Activated CD4-positive, alpha-beta T cell treated with anti-CD3 and anti-CD28 coated beads for 36 hours (primary cell): ENCODE measurements around the gene PRIM2. TPM values are rescaled to one million over a fixed set of nuclear protein-coding genes. Genes with fewer than 3 reads are reported as not detected.
"Not testable (repeated sequence)": the region's sequence is repeated elsewhere in the genome, so short reads cannot be mapped to it uniquely, and the experiment has no call there.

Experiments
- ATAC-seq: fragments of 200-7000 bp; cut with Tn5 transposase; one replicate; pipeline ENCODE4 v1.10.0; 2021; ENCODE audit warnings: mild to moderate bottlenecking, moderate library complexity
- CTCF ChIA-PET: fragments of 350-600 bp; sonication (Branson Sonifier 250); formaldehyde crosslinking; loops from one replicate; lab custom pipeline; 2021; ENCODE audit warnings: antibody characterized with exemption; lab: Charles Lee
- POLR2A ChIA-PET: fragments of 350-600 bp; sonication (Branson Sonifier 250); formaldehyde crosslinking; loops from one replicate; lab custom pipeline; 2021; ENCODE audit warnings: antibody characterized with exemption, inconsistent platforms; lab: Charles Lee
- DNase-seq: peaks from one replicate; pipeline ENCODE4 v3.0.0-alpha.2; 2020
- H3K27ac Mint-ChIP-seq: one replicate; pipeline ENCODE4 v1.8.0; 2021; ENCODE audit warnings: mixed read lengths
- H3K27me3 Mint-ChIP-seq: one replicate; pipeline ENCODE4 v1.8.0; 2021; ENCODE audit warnings: mixed read lengths
- H3K36me3 Mint-ChIP-seq: one replicate; pipeline ENCODE4 v1.8.0; 2021; ENCODE audit warnings: low read depth, mixed read lengths
- H3K4me1 Mint-ChIP-seq: one replicate; pipeline ENCODE4 v1.8.0; 2021; ENCODE audit warnings: mixed read lengths
- H3K4me3 Mint-ChIP-seq: one replicate; pipeline ENCODE4 v1.8.0; 2021; ENCODE audit warnings: mild to moderate bottlenecking, moderate library complexity, mixed read lengths
- H3K9me3 Mint-ChIP-seq: one replicate; pipeline ENCODE4 v1.8.0; 2021; ENCODE audit warnings: low read depth, mixed read lengths
- intact Hi-C, 2 experiments: fragments of 100-400 bp; cut with DNase I in 1 of 2; cut with micrococcal nuclease in 1 of 2; formaldehyde crosslinking; loops; one replicate each; pipeline versions ENCODE4 v1.14.2 to v1.15.1; 2022 to 2024; cut with DNase I, micrococcal nuclease
- total RNA-seq, 2 experiments: library from RNA; stranded (reverse); gene quantifications; one replicate each; pipeline ENCODE4 v1.2.3, GENCODE V29; 2021

The PRIM2 gene
- total RNA-seq, 2 experiments from 2014 or later = 36.4 to 42.3 TPM

DNA sequence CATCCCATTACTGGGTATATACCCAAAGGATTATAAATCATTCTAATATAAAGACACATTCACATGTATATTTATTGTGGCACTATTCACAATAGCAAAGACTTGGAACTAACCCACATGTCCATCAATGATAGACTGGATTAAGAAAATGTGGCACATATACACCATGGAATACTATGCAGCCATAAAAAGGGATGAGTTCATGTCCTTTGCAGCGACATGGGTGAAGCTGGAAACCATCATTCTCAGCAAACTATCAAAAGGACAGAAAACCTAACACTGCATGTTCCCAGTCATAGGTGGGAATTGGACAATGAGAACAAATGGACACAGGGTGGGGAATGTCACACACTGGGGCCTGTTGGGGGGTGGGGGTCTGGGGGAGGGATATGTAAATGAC is 24.0 kb upstream of the PRIM2 start:
- H3K4me1 Mint-ChIP-seq, H3K4me3 Mint-ChIP-seq, POLR2A ChIA-PET, H3K27ac Mint-ChIP-seq, CTCF ChIA-PET, ATAC-seq, H3K9me3 Mint-ChIP-seq, intact Hi-C loops, DNase-seq, H3K36me3 Mint-ChIP-seq: not testable (repeated sequence)
- H3K27me3 Mint-ChIP-seq = peaks cover 15% of the 10 kb centered on the region

DNA sequence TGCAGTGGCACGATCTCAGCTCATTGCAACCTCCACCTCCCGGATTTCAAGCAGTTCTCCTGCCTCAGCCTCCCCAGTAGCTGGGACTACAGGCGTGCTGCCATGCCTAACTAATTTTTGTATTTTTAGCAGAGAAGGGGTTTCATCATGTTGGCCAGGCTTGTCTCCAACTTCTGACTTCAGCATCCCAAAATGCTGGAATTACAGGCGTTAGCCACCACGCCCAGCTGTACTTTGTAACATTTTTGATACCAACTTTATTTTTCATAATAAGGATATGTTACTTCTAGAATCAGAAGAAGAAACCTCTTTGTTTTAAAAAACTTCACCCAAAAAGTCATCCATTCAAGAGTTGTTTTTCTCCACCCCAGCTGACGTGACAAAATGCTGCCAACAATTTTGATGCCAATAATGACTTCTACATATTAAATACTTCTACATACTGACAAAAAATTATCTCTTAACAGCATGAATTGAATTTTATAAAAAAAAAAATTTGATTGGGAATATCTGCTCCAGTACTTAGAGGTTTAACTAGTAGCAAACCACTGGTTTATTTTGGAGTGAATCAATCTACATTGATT is 22.5 kb upstream of the PRIM2 start:
- ATAC-seq (no peak), DNase-seq (no peak)
- POLR2A ChIA-PET = no interaction called here
- no peaks in the 10 kb centered on the region for H3K4me1 Mint-ChIP-seq
- peaks cover 14% of the 10 kb centered on the region for H3K27me3 Mint-ChIP-seq
- no peak overlapping the region for H3K4me3 Mint-ChIP-seq
- H3K27ac Mint-ChIP-seq = no peak overlapping the region
- no peaks in the 10 kb centered on the region for H3K9me3 Mint-ChIP-seq
- H3K36me3 Mint-ChIP-seq = no peaks in the 10 kb centered on the region
- intact Hi-C loops = no loop called here
- CTCF ChIA-PET = interaction anchor here (0.7 kb wide), 2 partner anchors 21 to 978 kb away, joined by 3 read pairs; no protein-coding TSS in a partner anchor

DNA sequence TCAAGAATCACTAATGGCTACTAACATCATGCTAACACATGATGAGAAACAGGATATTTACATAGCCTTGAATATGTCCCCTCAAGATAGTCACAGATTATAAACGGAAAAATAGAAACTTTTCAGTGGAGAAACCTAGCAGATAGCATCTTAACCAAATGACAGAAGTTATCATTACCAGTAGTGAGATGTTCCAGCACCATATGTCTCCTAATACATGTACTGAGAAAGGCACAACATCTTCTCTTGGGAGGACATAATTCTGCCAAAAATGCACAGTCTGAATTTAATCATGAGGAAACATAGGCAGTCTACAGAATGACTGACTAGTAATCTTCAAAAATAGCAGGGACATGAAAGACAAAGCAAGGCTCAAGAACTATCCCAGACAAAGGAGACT is 19.9 kb upstream of the PRIM2 start:
- POLR2A ChIA-PET = no interaction called here
- CTCF ChIA-PET = no interaction called here
- no peak overlapping the region for H3K4me3 Mint-ChIP-seq
- DNase-seq (no peak), ATAC-seq (no peak)
- H3K9me3 Mint-ChIP-seq = no peaks in the 10 kb centered on the region
- no peaks in the 10 kb centered on the region for H3K4me1 Mint-ChIP-seq
- H3K27ac Mint-ChIP-seq = no peak overlapping the region
- intact Hi-C loops = no loop called here
- no peaks in the 10 kb centered on the region for H3K36me3 Mint-ChIP-seq
- H3K27me3 Mint-ChIP-seq = peaks cover 6% of the 10 kb centered on the region

DNA sequence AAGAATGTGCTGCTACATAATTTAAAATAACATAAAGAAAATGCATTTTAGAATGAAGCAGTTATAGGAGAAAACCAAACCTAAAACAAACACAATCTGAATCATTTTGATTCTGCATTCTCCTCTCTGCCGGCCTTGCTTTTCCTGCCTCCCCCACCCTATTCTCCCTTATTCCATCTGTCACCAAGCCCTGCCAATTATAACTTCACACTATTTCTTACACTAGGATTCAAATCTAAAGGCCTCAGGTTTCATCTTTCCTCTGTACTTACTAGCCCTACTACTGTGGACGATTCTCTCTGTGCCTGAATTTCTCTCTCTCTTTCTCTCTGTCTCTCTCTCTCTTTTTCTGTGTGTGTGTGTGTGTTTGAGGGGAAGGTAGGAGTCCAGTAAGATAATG is 18.7 kb upstream of the PRIM2 start:
- H3K27me3 Mint-ChIP-seq = peaks cover 6% of the 10 kb centered on the region
- ChIA-PET CTCF (no interaction called here), POLR2A (no interaction called here)
- H3K4me3 Mint-ChIP-seq = no peak overlapping the region
- H3K4me1 Mint-ChIP-seq = no peaks in the 10 kb centered on the region
- ATAC-seq (no peak), DNase-seq (no peak)
- no peaks in the 10 kb centered on the region for H3K36me3 Mint-ChIP-seq
- intact Hi-C loops = no loop called here
- H3K27ac Mint-ChIP-seq = no peak overlapping the region
- H3K9me3 Mint-ChIP-seq = no peaks in the 10 kb centered on the region

GRCh38 chr6:57301757-57302156 is 15.7 kb upstream of the PRIM2 start:
- ATAC-seq = no peak
- H3K9me3 Mint-ChIP-seq = no peaks in the 10 kb centered on the region
- no peak overlapping the region for H3K27ac Mint-ChIP-seq
- CTCF ChIA-PET = no interaction called here
- peaks cover 8% of the 10 kb centered on the region for H3K27me3 Mint-ChIP-seq
- H3K4me3 Mint-ChIP-seq = no peak overlapping the region
- intact Hi-C loops = no loop called here
- H3K4me1 Mint-ChIP-seq = no peaks in the 10 kb centered on the region
- no peak for DNase-seq
- no peaks in the 10 kb centered on the region for H3K36me3 Mint-ChIP-seq
- POLR2A ChIA-PET = no interaction called here

DNA sequence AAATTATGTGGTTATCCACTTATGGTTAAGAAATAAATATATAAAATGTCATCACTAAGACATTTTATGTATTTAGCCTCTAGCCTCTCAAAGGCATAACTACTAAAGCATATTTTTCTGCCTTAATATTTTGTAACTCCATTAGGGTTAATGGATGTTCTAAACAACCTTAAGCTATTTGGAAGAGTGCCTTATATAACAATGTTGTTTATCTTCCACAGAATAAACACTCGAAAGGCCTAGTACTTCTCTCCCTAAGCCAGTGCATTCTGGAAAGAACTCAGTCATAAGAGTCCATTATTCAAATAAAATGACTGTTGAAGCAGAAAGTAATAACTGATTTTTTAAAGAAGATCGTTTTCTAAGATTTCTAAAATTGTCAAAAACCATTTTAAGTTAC is 15.0 kb upstream of the PRIM2 start:
- POLR2A ChIA-PET = no interaction called here
- Mint-ChIP-seq H3K36me3 (no peaks in the 10 kb centered on the region), H3K4me3 (no peak overlapping the region), H3K4me1 (no peaks in the 10 kb centered on the region), H3K9me3 (no peaks in the 10 kb centered on the region), H3K27me3 (peaks cover 7% of the 10 kb centered on the region), H3K27ac (no peak overlapping the region)
- ATAC-seq (no peak), DNase-seq (no peak)
- CTCF ChIA-PET = interaction anchor here (0.6 to 1.2 kb wide), 2 partner anchors 14 to 310 kb away, joined by 3 to 4 read pairs; no protein-coding TSS in a partner anchor
- intact Hi-C loops = no loop called here

GRCh38 chr6:57303931-57304681 is 13.3 kb upstream of the PRIM2 start:
- ChIA-PET CTCF (interaction anchor here (0.7 to 1.5 kb wide), 2 partner anchors 207 to 402 kb away, joined by 3 to 4 read pairs; no protein-coding TSS in a partner anchor), POLR2A (no interaction called here)
- H3K4me1 Mint-ChIP-seq = no peaks in the 10 kb centered on the region
- no peak overlapping the region for H3K27ac Mint-ChIP-seq
- ATAC-seq = no peak
- H3K27me3 Mint-ChIP-seq = peaks cover 9% of the 10 kb centered on the region
- no peak for DNase-seq
- intact Hi-C loops = no loop called here
- no peaks in the 10 kb centered on the region for H3K36me3 Mint-ChIP-seq
- no peaks in the 10 kb centered on the region for H3K9me3 Mint-ChIP-seq
- no peak overlapping the region for H3K4me3 Mint-ChIP-seq

DNA sequence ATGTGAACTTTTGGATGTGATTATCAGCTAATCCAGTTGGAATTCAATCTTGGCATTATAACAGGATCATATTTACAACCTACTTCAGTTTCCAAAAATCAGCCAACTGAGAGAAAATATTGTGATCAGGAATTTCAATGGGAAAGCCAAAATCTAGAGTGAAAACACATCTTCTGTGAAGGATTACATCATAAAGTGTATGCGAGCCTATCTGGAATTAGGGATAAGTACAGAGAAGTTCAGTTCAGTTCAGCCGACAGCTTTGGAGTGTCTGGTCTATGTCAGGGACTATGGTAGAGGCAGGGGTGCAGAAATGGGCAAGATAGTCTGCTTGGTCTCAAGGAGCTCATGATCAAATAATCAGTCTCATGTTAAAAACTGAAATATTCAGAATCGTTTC is 12.3 kb upstream of the PRIM2 start:
- Mint-ChIP-seq H3K36me3 (no peaks in the 10 kb centered on the region), H3K4me1 (no peaks in the 10 kb centered on the region), H3K27me3 (peaks cover 9% of the 10 kb centered on the region), H3K4me3 (no peak overlapping the region), H3K9me3 (no peaks in the 10 kb centered on the region), H3K27ac (no peak overlapping the region)
- DNase-seq = no peak
- intact Hi-C loops = no loop called here
- ChIA-PET POLR2A (no interaction called here), CTCF (interaction anchor here (0.6 to 1.0 kb wide), 4 partner anchors 9 to 251 kb away, joined by 3 to 5 read pairs (median 3); partner anchors contain the start of gene PRIM2)
- no peak for ATAC-seq

- intact Hi-C loops = no loop called here
- Mint-ChIP-seq H3K27ac (no peak overlapping the region), H3K4me1 (no peaks in the 10 kb centered on the region), H3K27me3 (peaks cover 12% of the 10 kb centered on the region), H3K36me3 (no peaks in the 10 kb centered on the region), H3K4me3 (no peak overlapping the region), H3K9me3 (no peaks in the 10 kb centered on the region)
- ChIA-PET CTCF (interaction anchor here (0.6 to 1.0 kb wide), 3 partner anchors 8 to 252 kb away, joined by 3 read pairs; partner anchors contain the start of gene PRIM2), POLR2A (no interaction called here)
- ATAC-seq (no peak), DNase-seq (no peak)
These were observed 11.7 kb upstream of the PRIM2 start for GRCh38 chr6:57305761-57306160.

- ChIA-PET CTCF (no interaction called here), POLR2A (no interaction called here)
- ATAC-seq = no peak
- intact Hi-C loops = no loop called here
- no peaks in the 10 kb centered on the region for H3K9me3 Mint-ChIP-seq
- H3K36me3 Mint-ChIP-seq = no peaks in the 10 kb centered on the region
- DNase-seq = no peak
- H3K4me1 Mint-ChIP-seq = no peaks in the 10 kb centered on the region
- H3K27ac Mint-ChIP-seq = no peak overlapping the region
- peaks cover 12% of the 10 kb centered on the region for H3K27me3 Mint-ChIP-seq
- H3K4me3 Mint-ChIP-seq = no peak overlapping the region
These were observed 11.2 kb upstream of the PRIM2 start for GRCh38 chr6:57306273-57306672.

GRCh38 chr6:57307850-57308249 is 9.6 kb upstream of the PRIM2 start:
- POLR2A ChIA-PET = no interaction called here
- CTCF ChIA-PET = interaction anchor here (0.6 kb wide), 1 partner anchor 985 kb away, joined by 4 read pairs; no protein-coding TSS in a partner anchor
- no peak for DNase-seq
- intact Hi-C loops = no loop called here
- H3K9me3 Mint-ChIP-seq = no peaks in the 10 kb centered on the region
- no peak for ATAC-seq
- H3K27ac Mint-ChIP-seq = no peak overlapping the region
- H3K27me3 Mint-ChIP-seq = peaks cover 12% of the 10 kb centered on the region
- H3K4me1 Mint-ChIP-seq = no peaks in the 10 kb centered on the region
- no peak overlapping the region for H3K4me3 Mint-ChIP-seq
- no peaks in the 10 kb centered on the region for H3K36me3 Mint-ChIP-seq

GRCh38 chr6:57308755-57309154 is 8.7 kb upstream of the PRIM2 start:
- POLR2A ChIA-PET, H3K9me3 Mint-ChIP-seq, intact Hi-C loops: not testable (repeated sequence)

More at GRCh38 chr6:57308755-57309154, 8.7 kb upstream of the PRIM2 start:
- peaks cover 12% of the 10 kb centered on the region for H3K27me3 Mint-ChIP-seq
- CTCF ChIA-PET, DNase-seq, H3K36me3 Mint-ChIP-seq, H3K27ac Mint-ChIP-seq, H3K4me1 Mint-ChIP-seq, ATAC-seq, H3K4me3 Mint-ChIP-seq: not testable (repeated sequence)
